GM12872 (cell line): ENCODE measurements around the gene TKT.

ENCODE experiments used
- CTCF ChIP-seq: IDR thresholded peaks from 3 replicates; pipeline ENCODE4 v1.5.1; 2011; ENCODE audit warnings: low read depth, mild to moderate bottlenecking, low read length, moderate library complexity; ENCODE audit not compliant: insufficient read depth

The TKT gene

GRCh38 chr3:53252096-53252946 lies 3.5 kb downstream of the TKT start:
- no peak for TF ChIP-seq CTCF

GRCh38 chr3:53250881-53251605 lies 4.8 kb downstream of the TKT start:
- TF ChIP-seq CTCF: no peak

GRCh38 chr3:53250453-53250852 lies 5.4 kb downstream of the TKT start:
- TF ChIP-seq CTCF: no peak

GRCh38 chr3:53248161-53248560 lies 7.7 kb downstream of the TKT start:
- TF ChIP-seq CTCF: no peak

GRCh38 chr3:53247619-53248018 lies 8.2 kb downstream of the TKT start:
- TF ChIP-seq CTCF: no peak

- TF ChIP-seq CTCF: no peak
These were observed 11.6 kb downstream of the TKT start for GRCh38 chr3:53244271-53244670.

GRCh38 chr3:53243785-53244184 lies 12.0 kb downstream of the TKT start:
- 0 out of 3 replicates have a peak, but pooled peaks have one; percentile 13 for TF ChIP-seq CTCF
